SK-N-SH (cell line): Measurements from ENCODE around the gene ATP6V0A1.

Experiments used
- EP300 ChIP-seq, 2 experiments: IDR thresholded peaks; 2 replicates each; pipeline versions ENCODE4 v1.4.0 to v1.6.1; 2012; ENCODE audit warnings: borderline replicate concordance in 1 of 2, low read depth in 1 of 2, low read length in 1 of 2
- TF ChIP-seq, protein P1 (sequence below): fragments of 200-600 bp; sonication (generic); IDR thresholded peaks from 2 replicates; pipeline ENCODE4 v1.6.1; 2017; ENCODE audit warnings: antibody characterized with exemption, mild to moderate bottlenecking, moderate library complexity
- TF ChIP-seq, protein P2 (sequence below): fragments of 150-350 bp; IDR thresholded peaks from 2 replicates; pipeline ENCODE4 v1.6.1; 2017; ENCODE audit warnings: antibody characterized with exemption, low read length, low read depth, borderline replicate concordance

DNA sequence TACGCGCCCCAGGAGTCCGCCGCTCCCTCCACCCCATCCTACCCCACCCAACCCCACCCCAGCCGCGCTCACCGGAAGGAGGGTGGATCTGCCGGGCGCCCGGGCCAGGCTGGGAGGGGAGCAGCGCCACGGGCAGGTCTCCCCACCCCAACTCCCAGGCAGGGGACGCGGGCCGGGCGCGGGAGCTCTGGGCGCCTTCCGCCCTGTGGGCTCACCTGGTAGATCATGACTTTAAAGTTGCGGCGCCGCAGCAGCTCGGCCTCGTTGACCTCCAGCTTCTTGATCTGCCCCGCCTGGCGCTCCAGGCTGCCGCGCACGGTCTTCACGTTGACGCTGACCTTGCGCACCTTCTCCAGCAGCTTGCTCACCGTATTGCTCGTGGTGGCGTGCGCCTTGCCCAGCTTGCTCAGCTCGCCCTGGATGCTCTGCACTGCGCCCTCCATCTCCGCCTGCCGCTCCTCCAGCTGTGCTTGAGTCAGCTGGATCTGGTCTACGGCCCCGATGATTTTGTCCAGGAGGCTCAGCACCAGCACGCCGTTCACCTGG is 36.2 kb upstream of the ATP6V0A1 start:
- TF ChIP-seq, protein P1, sequence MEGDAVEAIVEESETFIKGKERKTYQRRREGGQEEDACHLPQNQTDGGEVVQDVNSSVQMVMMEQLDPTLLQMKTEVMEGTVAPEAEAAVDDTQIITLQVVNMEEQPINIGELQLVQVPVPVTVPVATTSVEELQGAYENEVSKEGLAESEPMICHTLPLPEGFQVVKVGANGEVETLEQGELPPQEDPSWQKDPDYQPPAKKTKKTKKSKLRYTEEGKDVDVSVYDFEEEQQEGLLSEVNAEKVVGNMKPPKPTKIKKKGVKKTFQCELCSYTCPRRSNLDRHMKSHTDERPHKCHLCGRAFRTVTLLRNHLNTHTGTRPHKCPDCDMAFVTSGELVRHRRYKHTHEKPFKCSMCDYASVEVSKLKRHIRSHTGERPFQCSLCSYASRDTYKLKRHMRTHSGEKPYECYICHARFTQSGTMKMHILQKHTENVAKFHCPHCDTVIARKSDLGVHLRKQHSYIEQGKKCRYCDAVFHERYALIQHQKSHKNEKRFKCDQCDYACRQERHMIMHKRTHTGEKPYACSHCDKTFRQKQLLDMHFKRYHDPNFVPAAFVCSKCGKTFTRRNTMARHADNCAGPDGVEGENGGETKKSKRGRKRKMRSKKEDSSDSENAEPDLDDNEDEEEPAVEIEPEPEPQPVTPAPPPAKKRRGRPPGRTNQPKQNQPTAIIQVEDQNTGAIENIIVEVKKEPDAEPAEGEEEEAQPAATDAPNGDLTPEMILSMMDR = no peak
- no peak for TF ChIP-seq EP300 (IDR thresholded peaks at IDR 0.05; ENCODE audit: borderline replicate concordance in 1 of 2, low read depth in 1 of 2, low read length in 1 of 2)
- TF ChIP-seq, protein P2, sequence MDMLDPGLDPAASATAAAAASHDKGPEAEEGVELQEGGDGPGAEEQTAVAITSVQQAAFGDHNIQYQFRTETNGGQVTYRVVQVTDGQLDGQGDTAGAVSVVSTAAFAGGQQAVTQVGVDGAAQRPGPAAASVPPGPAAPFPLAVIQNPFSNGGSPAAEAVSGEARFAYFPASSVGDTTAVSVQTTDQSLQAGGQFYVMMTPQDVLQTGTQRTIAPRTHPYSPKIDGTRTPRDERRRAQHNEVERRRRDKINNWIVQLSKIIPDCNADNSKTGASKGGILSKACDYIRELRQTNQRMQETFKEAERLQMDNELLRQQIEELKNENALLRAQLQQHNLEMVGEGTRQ = no peak
